Activated T-cell treated with anti-CD3 and anti-CD28 coated beads for 24 hours (primary cell): ENCODE results near the gene SAG.
A peak's percentile ranks its signal among the peaks of the same experiment; 100 is the strongest.

Experiments used
- DNase-seq: peaks from one replicate; pipeline ENCODE4 v3.0.0-alpha.2; 2020; ENCODE audit warnings: low read depth

SAG gene

GRCh38 chr2:233307565-233307964 lies at the start of gene SAG:
TSS of gene SAG (plus strand) at chr2:233307816. CDS start at chr2:233309190, 1,374 bp downstream.
- DNase-seq: no peak

- DNase-seq: no peak
These were observed 49.4 kb upstream of the SAG start for GRCh38 chr2:233258211-233258610.

- no peak for DNase-seq
These were observed 47.9 kb upstream of the SAG start for GRCh38 chr2:233259730-233260129.

GRCh38 chr2:233260661-233261060 lies 47.0 kb upstream of the SAG start:
- no peak for DNase-seq

- DNase-seq: no peak
These were observed 45.6 kb upstream of the SAG start for GRCh38 chr2:233261819-233262555.

GRCh38 chr2:233262562-233262961 lies 45.1 kb upstream of the SAG start:
- no peak for DNase-seq

GRCh38 chr2:233263045-233263570 lies 44.5 kb upstream of the SAG start:
- DNase-seq: no peak

GRCh38 chr2:233264667-233265066 lies 42.9 kb upstream of the SAG start:
- no peak for DNase-seq

GRCh38 chr2:233265899-233266431 lies 41.7 kb upstream of the SAG start:
- no peak for DNase-seq

- DNase-seq: no peak
These were observed 41.1 kb upstream of the SAG start for GRCh38 chr2:233266481-233266880.

GRCh38 chr2:233267516-233268245 lies 39.9 kb upstream of the SAG start:
- DNase-seq: peak; percentile 56

- DNase-seq: no peak
These were observed 37.2 kb upstream of the SAG start for GRCh38 chr2:233270366-233270765.

- no peak for DNase-seq
These were observed 36.7 kb upstream of the SAG start for GRCh38 chr2:233270951-233271350.

GRCh38 chr2:233271693-233272092 lies 35.9 kb upstream of the SAG start:
- DNase-seq: no peak

- no peak for DNase-seq
These were observed 34.5 kb upstream of the SAG start for GRCh38 chr2:233273120-233273519.

GRCh38 chr2:233275223-233275622 lies 32.4 kb upstream of the SAG start:
- DNase-seq: no peak

- DNase-seq: no peak
These were observed 28.7 kb upstream of the SAG start for GRCh38 chr2:233278921-233279320.

- no peak for DNase-seq
These were observed 27.4 kb upstream of the SAG start for GRCh38 chr2:233280114-233280693.

- DNase-seq: no peak
These were observed 26.1 kb upstream of the SAG start for GRCh38 chr2:233281553-233281952.

- DNase-seq: no peak
These were observed 25.5 kb upstream of the SAG start for GRCh38 chr2:233281992-233282603.

- DNase-seq: no peak
These were observed 21.7 kb upstream of the SAG start for GRCh38 chr2:233285921-233286320.

- no peak for DNase-seq
These were observed 19.7 kb upstream of the SAG start for GRCh38 chr2:233287871-233288270.
